Activated CD4-positive, alpha-beta T cell treated with anti-CD3 and anti-CD28 coated beads for 48 hours (primary cell): ENCODE measurements around the gene WDFY3.

Experiments
- DNase-seq: peaks from one replicate; pipeline ENCODE4 v3.0.0-alpha.2; 2020

WDFY3 gene

GRCh38 chr4:84966382-84967242, at the start of gene WDFY3:
Gene WDFY3 (minus strand): TSS chr4:84966690. CDS start chr4:84860591, 106,099 bp downstream.
- DNase-seq: peak; percentile 36

GRCh38 chr4:85005865-85006377, 39.4 kb upstream of the WDFY3 start:
- DNase-seq: no peak

GRCh38 chr4:85000343-85000742, 33.9 kb upstream of the WDFY3 start:
- no peak for DNase-seq

- no peak for DNase-seq
Observed at GRCh38 chr4:84995386-84995785, 28.9 kb upstream of the WDFY3 start.

- DNase-seq: no peak
Observed at GRCh38 chr4:84994280-84994679, 27.8 kb upstream of the WDFY3 start.

- DNase-seq: no peak
Observed at GRCh38 chr4:84985952-84986351, 19.5 kb upstream of the WDFY3 start.

- DNase-seq: no peak
Observed at GRCh38 chr4:84977396-84977795, 10.9 kb upstream of the WDFY3 start.

GRCh38 chr4:84973856-84974255, 7.4 kb upstream of the WDFY3 start:
- DNase-seq: no peak

GRCh38 chr4:84971319-84971932, 4.9 kb upstream of the WDFY3 start:
- DNase-seq: no peak

GRCh38 chr4:84968925-84969324, 2.4 kb upstream of the WDFY3 start:
- no peak for DNase-seq

GRCh38 chr4:84967243-84967690, 777 bp upstream of the WDFY3 start:
- no peak for DNase-seq

- DNase-seq: no peak
Observed at GRCh38 chr4:84965553-84966381, 723 bp downstream of the WDFY3 start.

- DNase-seq: no peak
Observed at GRCh38 chr4:84964995-84965552, 1.4 kb downstream of the WDFY3 start.

- no peak for DNase-seq
Observed at GRCh38 chr4:84962102-84962501, 4.4 kb downstream of the WDFY3 start.

GRCh38 chr4:84958434-84958833, 8.1 kb downstream of the WDFY3 start:
- DNase-seq: no peak

- DNase-seq: no peak
Observed at GRCh38 chr4:84957514-84958420, 8.7 kb downstream of the WDFY3 start.

- DNase-seq: no peak
Observed at GRCh38 chr4:84956014-84956413, 10.5 kb downstream of the WDFY3 start.

GRCh38 chr4:84954982-84955567, 11.4 kb downstream of the WDFY3 start:
- no peak for DNase-seq

- no peak for DNase-seq
Observed at GRCh38 chr4:84952776-84953175, 13.7 kb downstream of the WDFY3 start.

GRCh38 chr4:84952004-84952403, 14.5 kb downstream of the WDFY3 start:
- no peak for DNase-seq

- DNase-seq: no peak
Observed at GRCh38 chr4:84948056-84948455, 18.4 kb downstream of the WDFY3 start.
